Measurements from ENCODE around the gene SMCP. TPM values are rescaled to one million over a fixed set of nuclear protein-coding genes. Genes with fewer than 3 reads are reported as not detected.

SMCP gene
- total and polyA plus RNA-seq, 2 of the 13 experiments (the other 11 are each of a cell fraction or from before 2014, with no cell fraction given) = not detected

DNA sequence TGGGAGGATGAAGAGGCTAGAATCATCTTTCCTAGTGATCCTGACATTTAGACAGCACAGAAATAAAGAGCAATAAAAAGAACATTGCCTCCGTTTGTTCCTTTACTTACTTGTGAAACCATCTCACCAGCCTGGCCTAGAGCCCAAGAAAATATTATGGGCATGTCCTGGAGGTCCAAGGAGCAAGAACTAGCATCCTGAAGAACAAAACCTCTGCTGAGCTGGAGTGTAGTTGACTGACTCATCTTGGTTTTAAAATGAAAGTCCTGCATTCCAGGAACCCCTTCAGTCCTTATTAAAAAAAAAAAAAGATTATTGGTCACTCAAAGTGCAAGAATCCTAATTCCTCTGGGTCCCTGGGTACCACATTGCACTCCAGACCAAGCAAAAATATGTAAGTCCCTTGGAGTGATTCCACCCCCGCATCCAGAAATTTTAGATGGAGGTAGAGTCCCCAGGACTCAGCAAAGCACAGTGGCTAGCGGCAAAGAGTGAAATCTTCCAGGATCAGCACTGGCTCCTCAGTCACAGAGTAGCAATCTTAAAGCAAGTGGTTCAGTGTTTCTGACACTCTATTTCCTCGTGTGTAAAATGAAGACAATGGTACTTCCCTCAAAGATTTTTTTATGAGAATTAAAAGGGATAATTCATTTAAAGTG lies 7.0 kb downstream of the SMCP start:
- 3% methylated on average over 3 of the region's 4 CpGs for WGBS (ENCODE audit: low lambda C conversion rate)
- DNase-seq (ENCODE audit: low spot score) (no peak), FAIRE-seq (no peak), ATAC-seq (no peak)
- in situ Hi-C loops (cut with HindIII; ENCODE audit: extremely low pct_ligation_motif_present, low pct_unique_long_range_greater_than_20kb) = no loop called here
- no TSS peak for BruUV-seq (replicated peaks)
- H3K4me3 ChIP-seq (replicated peaks in 1 of 3; ENCODE audit: insufficient read depth in 1 of 3, low read depth in 2 of 3, low read length in 3 of 3) = no peak overlapping the region
- H4K20me1 ChIP-seq (ENCODE audit: insufficient read depth, low read length) = no peaks in the 10 kb centered on the region
- H2AFZ ChIP-seq (ENCODE audit: low read length) = no peak overlapping the region
- no peaks in the 10 kb centered on the region for H3K36me3 ChIP-seq (replicated peaks in 1 of 2; ENCODE audit: control insufficient read depth in 1 of 2, insufficient read depth in 2 of 2, low read length in 2 of 2)
- no peaks in the 10 kb centered on the region for H3K4me1 ChIP-seq (ENCODE audit: insufficient read depth, low read length)
- H3K9ac ChIP-seq (ENCODE audit: insufficient read depth, low read depth, low read length) = no peak overlapping the region
- intact Hi-C loops (cut with micrococcal nuclease; ENCODE audit: unreplicated experiment) = no loop called here
- H3K27me3 ChIP-seq (ENCODE audit: control insufficient read depth in 1 of 2, insufficient read depth in 2 of 2, low read length in 2 of 2) = no peaks in the 10 kb centered on the region
- POLR2A ChIA-PET = no interaction called here
- H3K4me2 ChIP-seq (ENCODE audit: low read depth, low read length) = no peak overlapping the region
- no peaks in the 10 kb centered on the region for H3K79me2 ChIP-seq (ENCODE audit: insufficient read depth, low read length)
- no peaks in the 10 kb centered on the region for H3K9me3 ChIP-seq (ENCODE audit: low read length)
- H3K27ac ChIP-seq (ENCODE audit: extremely low read length, insufficient read depth, low read length) = no peak overlapping the region
- CTCF ChIA-PET (ENCODE audit: low intra/inter-chr PET ratio, low total read pairs) = no interaction called here
- TF ChIP-seq ELF3 (CRISPR knock-in tag; IDR thresholded peaks at IDR 0.05) (no peak), HMGA1 (CRISPR knock-in tag; conservative IDR thresholded peaks at IDR 0.05) (no peak), ZNF235 (CRISPR knock-in tag; IDR thresholded peaks at IDR 0.05; ENCODE audit: borderline replicate concordance) (no peak), ZHX2 (IDR thresholded peaks at IDR 0.05; ENCODE audit: low read depth) (no peak), ZHX2 (CRISPR knock-in tag; IDR thresholded peaks at IDR 0.05; ENCODE audit: borderline replicate concordance) (no peak), KLF13 (CRISPR knock-in tag; IDR thresholded peaks at IDR 0.05) (no peak), GATAD1 (CRISPR knock-in tag; IDR thresholded peaks at IDR 0.05) (no peak), HNRNPLL (IDR thresholded peaks at IDR 0.05; ENCODE audit: low read depth, low read length, poor library complexity, severe bottlenecking) (no peak)
- TF ChIP-seq, protein P1, sequence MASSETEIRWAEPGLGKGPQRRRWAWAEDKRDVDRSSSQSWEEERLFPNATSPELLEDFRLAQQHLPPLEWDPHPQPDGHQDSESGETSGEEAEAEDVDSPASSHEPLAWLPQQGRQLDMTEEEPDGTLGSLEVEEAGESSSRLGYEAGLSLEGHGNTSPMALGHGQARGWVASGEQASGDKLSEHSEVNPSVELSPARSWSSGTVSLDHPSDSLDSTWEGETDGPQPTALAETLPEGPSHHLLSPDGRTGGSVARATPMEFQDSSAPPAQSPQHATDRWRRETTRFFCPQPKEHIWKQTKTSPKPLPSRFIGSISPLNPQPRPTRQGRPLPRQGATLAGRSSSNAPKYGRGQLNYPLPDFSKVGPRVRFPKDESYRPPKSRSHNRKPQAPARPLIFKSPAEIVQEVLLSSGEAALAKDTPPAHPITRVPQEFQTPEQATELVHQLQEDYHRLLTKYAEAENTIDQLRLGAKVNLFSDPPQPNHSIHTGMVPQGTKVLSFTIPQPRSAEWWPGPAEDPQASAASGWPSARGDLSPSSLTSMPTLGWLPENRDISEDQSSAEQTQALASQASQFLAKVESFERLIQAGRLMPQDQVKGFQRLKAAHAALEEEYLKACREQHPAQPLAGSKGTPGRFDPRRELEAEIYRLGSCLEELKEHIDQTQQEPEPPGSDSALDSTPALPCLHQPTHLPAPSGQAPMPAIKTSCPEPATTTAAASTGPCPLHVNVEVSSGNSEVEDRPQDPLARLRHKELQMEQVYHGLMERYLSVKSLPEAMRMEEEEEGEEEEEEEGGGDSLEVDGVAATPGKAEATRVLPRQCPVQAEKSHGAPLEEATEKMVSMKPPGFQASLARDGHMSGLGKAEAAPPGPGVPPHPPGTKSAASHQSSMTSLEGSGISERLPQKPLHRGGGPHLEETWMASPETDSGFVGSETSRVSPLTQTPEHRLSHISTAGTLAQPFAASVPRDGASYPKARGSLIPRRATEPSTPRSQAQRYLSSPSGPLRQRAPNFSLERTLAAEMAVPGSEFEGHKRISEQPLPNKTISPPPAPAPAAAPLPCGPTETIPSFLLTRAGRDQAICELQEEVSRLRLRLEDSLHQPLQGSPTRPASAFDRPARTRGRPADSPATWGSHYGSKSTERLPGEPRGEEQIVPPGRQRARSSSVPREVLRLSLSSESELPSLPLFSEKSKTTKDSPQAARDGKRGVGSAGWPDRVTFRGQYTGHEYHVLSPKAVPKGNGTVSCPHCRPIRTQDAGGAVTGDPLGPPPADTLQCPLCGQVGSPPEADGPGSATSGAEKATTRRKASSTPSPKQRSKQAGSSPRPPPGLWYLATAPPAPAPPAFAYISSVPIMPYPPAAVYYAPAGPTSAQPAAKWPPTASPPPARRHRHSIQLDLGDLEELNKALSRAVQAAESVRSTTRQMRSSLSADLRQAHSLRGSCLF (CRISPR knock-in tag; IDR thresholded peaks at IDR 0.05; ENCODE audit: borderline replicate concordance) = no peak

Data from HepG2 (cell line).